K562 (cell line): ENCODE measurements around the gene TMPRSS6. TPM values are rescaled to one million over a fixed set of nuclear protein-coding genes. Genes with fewer than 3 reads are reported as not detected.

ENCODE experiments used
- ATAC-seq: fragments of 200-7000 bp; cut with Tn5 transposase; 3 replicates; pipeline ENCODE4 v1.9.1; 2020; ENCODE audit warnings: moderate library complexity
- BruUV-seq: library from RNA; stranded (reverse); fragments of 400-500 nt; replicated peaks from 2 replicates; lab custom pipeline; 2021; lab: Mats Ljungman, UMichigan
- CTCF ChIA-PET: fragments of 300-600 bp; formaldehyde crosslinking; extraction: SDS; loops from one replicate; lab custom pipeline; 2021; ENCODE audit warnings: low intra/inter-chr PET ratio; lab: Yijun Ruan, JAX
- POLR2A ChIA-PET: fragments of 300-600, 350-650 bp; sonication (Branson Sonifier 250); formaldehyde crosslinking; extraction: SDS; loops from one replicate; lab custom pipeline; 2021; ENCODE audit warnings: antibody characterized with exemption, inconsistent platforms; lab: Yijun Ruan, JAX
- DNase-seq, 4 experiments: peaks; one replicate each; pipeline versions ENCODE4 v3.0.0 to v3.0.0-alpha.2; 2011 to 2018; ENCODE audit warnings: low spot score in 3 of 4, mixed read lengths in 3 of 4; ENCODE audit errors: extremely low read depth in 1 of 4
- FAIRE-seq: peaks from 2 replicates; lab custom pipeline; 2011; peaks lifted over from hg19 to GRCh38; lab: Jason Lieb, UNC
- H2AFZ ChIP-seq: 2 replicates; pipeline ENCODE4 v1.6.0; 2011; ENCODE audit warnings: low read depth, low read length, control low read depth, inconsistent platforms
- H3K27ac ChIP-seq: fragments of 200-600 bp; 3 replicates; pipeline ENCODE4 v1.8.0; 2011; ENCODE audit warnings: low read depth, mild to moderate bottlenecking, control low read depth, inconsistent platforms, low read length, moderate library complexity, mixed read lengths; ENCODE audit errors: extremely low read depth
- H3K27me3 ChIP-seq, 2 experiments: fragments of 300-600 bp in 1 of 2; 2 replicates in 1 of 2; 3 replicates in 1 of 2; pipeline versions ENCODE4 v1.6.0 to v1.8.0; 2011; ENCODE audit warnings: inconsistent platforms in 2 of 2, low read length in 2 of 2, mild to moderate bottlenecking in 1 of 2, mixed read lengths in 1 of 2, moderate library complexity in 1 of 2; ENCODE audit not compliant: control insufficient read depth in 2 of 2, insufficient read depth in 2 of 2
- H3K36me3 ChIP-seq: fragments of 300-600 bp; 3 replicates; pipeline ENCODE4 v1.8.0; 2011; ENCODE audit warnings: mild to moderate bottlenecking, low read length, inconsistent platforms; ENCODE audit not compliant: control insufficient read depth, insufficient read depth
- H3K4me1 ChIP-seq, 2 experiments: fragments of 200-600 bp in 1 of 2; replicated peaks in 1 of 2; 2 replicates in 1 of 2; 3 replicates in 1 of 2; pipeline versions ENCODE4 v1.5.1 to v1.8.0; 2011; ENCODE audit warnings: inconsistent platforms in 2 of 2, low read length in 2 of 2, mild to moderate bottlenecking in 1 of 2, mixed read lengths in 1 of 2, moderate library complexity in 1 of 2; ENCODE audit not compliant: control insufficient read depth in 2 of 2, insufficient read depth in 2 of 2
- H3K4me2 ChIP-seq: 2 replicates; pipeline ENCODE4 v1.6.1; 2011; ENCODE audit warnings: low read length, control low read depth, inconsistent platforms, mixed read lengths; ENCODE audit not compliant: insufficient read depth
- H3K4me3 ChIP-seq: fragments of 200-600 bp; sonication (generic), shearing (Covaris generic); 2 replicates; pipeline ENCODE4 v1.5.1; 2016; ENCODE audit warnings: control low read depth, inconsistent platforms
- H3K79me2 ChIP-seq: fragments of 200-600 bp; 3 replicates; pipeline ENCODE4 v1.8.0; 2011; ENCODE audit warnings: low read length, inconsistent platforms; ENCODE audit not compliant: control insufficient read depth, insufficient read depth
- H3K9ac ChIP-seq, 2 experiments: 2 replicates each; pipeline versions ENCODE4 v1.6.0 to v1.6.1; 2011; ENCODE audit warnings: low read depth in 2 of 2, low read length in 2 of 2, control low read depth in 1 of 2, inconsistent platforms in 1 of 2, mild to moderate bottlenecking in 1 of 2, mixed read lengths in 1 of 2; ENCODE audit not compliant: insufficient read depth in 1 of 2
- H3K9me1 ChIP-seq: one replicate; pipeline ENCODE4 v1.6.0; 2011; ENCODE audit warnings: inconsistent platforms, mild to moderate bottlenecking, low read length, moderate library complexity; ENCODE audit not compliant: control insufficient read depth, insufficient read depth
- H3K9me3 ChIP-seq: replicated peaks from 2 replicates; pipeline ENCODE4 v1.5.1; 2011; ENCODE audit warnings: low read depth, low read length, inconsistent platforms; ENCODE audit not compliant: control insufficient read depth, insufficient read depth
- H4K20me1 ChIP-seq: replicated peaks from 2 replicates; pipeline ENCODE4 v1.6.1; 2011; ENCODE audit warnings: low read length, inconsistent platforms, mixed read lengths; ENCODE audit not compliant: control insufficient read depth, insufficient read depth
- ARHGAP35 ChIP-seq: fragments of 450-650 bp; IDR thresholded peaks from 2 replicates; pipeline ENCODE4 v1.6.1; 2018; ENCODE audit not compliant: partially characterized antibody
- GATAD2A ChIP-seq: fragments of 450-650 bp; IDR thresholded peaks from 2 replicates; pipeline ENCODE4 v1.6.1; 2017
- HNRNPH1 ChIP-seq: fragments of 200-400 bp; formaldehyde crosslinking; optimal IDR thresholded peaks from 2 replicates; pipeline ENCODE3; 2017; ENCODE audit warnings: low read depth, mild to moderate bottlenecking, low read length, moderate library complexity
- NRF1 ChIP-seq, 2 experiments: fragments of 450-650 bp; IDR thresholded peaks in 1 of 2; conservative IDR thresholded peaks in 1 of 2; 2 replicates each; pipeline ENCODE4 v1.6.1; 2014; ENCODE audit warnings: mild to moderate bottlenecking in 2 of 2
- SRF ChIP-seq, 2 experiments: fragments of 250-450, 450-650 bp in 1 of 2; sonication (Bioruptor Pico) in 1 of 2; sonication (generic) in 1 of 2; formaldehyde crosslinking; IDR thresholded peaks; 2 replicates each; pipeline versions ENCODE4 v1.5.0 to v1.5.1; 2020 to 2022; ENCODE audit warnings: mild to moderate bottlenecking in 1 of 2, missing genetic modification reagents in 1 of 2
- ZKSCAN8 ChIP-seq: fragments of 200-800 bp; sonication (Bioruptor generic); IDR thresholded peaks from 2 replicates; pipeline ENCODE4 v1.6.1; 2016; ENCODE audit warnings: missing genetic modification characterization, missing compliant biosample characterization
- ZNF224 ChIP-seq: sonication (generic); formaldehyde crosslinking; IDR thresholded peaks from 2 replicates; pipeline ENCODE4 v1.8.0; 2022; ENCODE audit warnings: mild to moderate bottlenecking, missing genetic modification reagents
- ZNF41 ChIP-seq: fragments of 250-450 bp; sonication (Bioruptor Pico); conservative IDR thresholded peaks from 2 replicates; pipeline ENCODE4 v1.4.0; 2020; ENCODE audit warnings: mild to moderate bottlenecking
- ZZZ3 ChIP-seq: fragments of 450-650 bp; IDR thresholded peaks from 2 replicates; pipeline ENCODE4 v1.6.1; 2016; ENCODE audit warnings: antibody characterized with exemption, mild to moderate bottlenecking, moderate library complexity
- WGBS: fragments of 100-300 bp; shearing (Covaris generic); methylation state at CpG from one replicate; pipeline ENCODE4 v1.1.6; 2016; ENCODE audit warnings: low coverage, mixed read lengths; ENCODE audit not compliant: insufficient coverage; ENCODE audit errors: missing lambda C conversion rate; 5-methylcytosine and 5-hydroxymethylcytosine counted together
- in situ Hi-C: fragments of 300-500 bp; cut with MboI; formaldehyde crosslinking; loops from 4 replicates; pipeline ENCODE4 v1.15.0; 2018; ENCODE audit warnings: inconsistent platforms, mixed read lengths
- intact Hi-C: fragments of 100-400 bp; cut with micrococcal nuclease; formaldehyde crosslinking; loops from 2 replicates; pipeline ENCODE4 v1.14.2; 2022
- polyA plus RNA-seq, 8 experiments: library from polyadenylated mRNA; depleted of rRNA in 4 of 8; stranded (reverse) in 5 of 8; unstranded in 3 of 8; fragments of >200 nt; fragmentation: Nextera tagmentation in 2 of 8; fragmentation: Illumina TruSeq in 1 of 8; extraction: Ambion mirVana in 2 of 8; extraction: Trizol in 1 of 8; gene quantifications; 2 replicates each; pipeline versions ENCODE4 v1.2.1 to v1.2.3, GENCODE V29; 2011 to 2014; ENCODE audit warnings: inconsistent platforms in 1 of 8, missing spikeins in 1 of 8
- total RNA-seq, 7 experiments: library from RNA; depleted of rRNA in 6 of 7; stranded (reverse); fragments of >200 nt in 6 of 7; fragmentation: Illumina TruSeq in 2 of 7; extraction: Trizol in 2 of 7; gene quantifications; 2 replicates each; pipeline versions ENCODE4 v1.2.1 to v1.2.3, GENCODE V29; 2011 to 2021; ENCODE audit warnings: low replicate concordance in 1 of 7

TMPRSS6 gene
- total and polyA plus RNA-seq, 9 of the 15 experiments (the other 6 are each of a cell fraction or from before 2014, with no cell fraction given) = 0.03 TPM; not detected in 8

- in situ Hi-C loops = no loop called here
- TF ChIP-seq SRF (CRISPR knock-in tag; IDR thresholded peaks at IDR 0.05) = no peak
- peak; percentile 95 for TF ChIP-seq ZNF41 (CRISPR knock-in tag)
- TF ChIP-seq GATAD2A = no peak
- TF ChIP-seq HNRNPH1 = no peak
- TF ChIP-seq ARHGAP35 = no peak
- no peak for TF ChIP-seq ZNF224 (CRISPR knock-in tag)
- TF ChIP-seq ZKSCAN8 (CRISPR knock-in tag) = peak; percentile 91
- TF ChIP-seq ZZZ3 = no peak
- TF ChIP-seq NRF1 (conservative IDR thresholded peaks at IDR 0.05 in 1 of 2, IDR thresholded peaks at IDR 0.05 in 1 of 2) = peak; percentile 25 to 38; a peak in 1 of 4 replicates
- TF ChIP-seq, all 486 proteins: peak for 3
- intact Hi-C loops = no loop called here
- Histone ChIP-seq H2AFZ (no peak overlapping the region), H3K4me3 (no peak overlapping the region), H3K27me3 (peaks cover 6 to 60% of the 10 kb centered on the region in 2 experiments; a peak in 4 of 5 replicates), H3K9me3 (no peaks in the 10 kb centered on the region; the same call in 1 of the 2 replicates), H3K9me1 (no peaks in the 10 kb centered on the region), H3K4me1 (no peaks in the 10 kb centered on the region), H3K36me3 (no peaks in the 10 kb centered on the region), H4K20me1 (0 out of 2 replicates have a peak, but pooled peaks cover 5% of the 10 kb centered on the region), H3K4me2 (no peak overlapping the region), H3K79me2 (no peaks in the 10 kb centered on the region), H3K27ac (no peak overlapping the region), H3K9ac (no peak overlapping the region)
- POLR2A ChIA-PET = no interaction called here
- no peak for DNase-seq
- BruUV-seq = no TSS peak
- ATAC-seq = no peak
- WGBS = 2% methylated on average over 7 of the region's 8 CpGs
- CTCF ChIA-PET = no interaction called here
- no peak for FAIRE-seq
Observed at GRCh38 chr22:37113757-37114156, 4.2 kb upstream of the TMPRSS6 start.
